Measurements from ENCODE around the gene DUSP2. TPM values are rescaled to one million over a fixed set of nuclear protein-coding genes. Genes with fewer than 3 reads are reported as not detected.

DUSP2 gene
- total and polyA plus RNA-seq, 9 of the 15 experiments (the other 6 are each of a cell fraction or from before 2014, with no cell fraction given), result 0.04 to 0.18 TPM; not detected in 7

- intact Hi-C loops (cut with micrococcal nuclease), result no loop called here
- Histone ChIP-seq H3K4me2 (ENCODE audit: insufficient read depth, low read length) (no peak overlapping the region), H2AFZ (ENCODE audit: low read depth, low read length) (no peak overlapping the region), H3K4me1 (replicated peaks in 1 of 2; ENCODE audit: control insufficient read depth in 2 of 2, insufficient read depth in 2 of 2, low read length in 2 of 2) (peaks cover 3 to 48% of the 10 kb centered on the region in 2 experiments; a peak in 4 of 5 replicates), H3K4me3 (no peak overlapping the region), H3K9ac (ENCODE audit: insufficient read depth in 1 of 2, low read depth in 2 of 2, low read length in 2 of 2) (no peak overlapping the region), H3K27me3 (ENCODE audit: control insufficient read depth in 2 of 2, insufficient read depth in 2 of 2, low read length in 2 of 2) (peaks cover 2 to 82% of the 10 kb centered on the region in 2 experiments; a peak in 3 of 5 replicates), H4K20me1 (replicated peaks; ENCODE audit: control insufficient read depth, insufficient read depth, low read length) (peaks cover 10% of the 10 kb centered on the region), H3K79me2 (ENCODE audit: control insufficient read depth, insufficient read depth, low read length) (no peaks in the 10 kb centered on the region), H3K36me3 (ENCODE audit: control insufficient read depth, insufficient read depth, low read length) (no peaks in the 10 kb centered on the region), H3K9me3 (replicated peaks; ENCODE audit: control insufficient read depth, insufficient read depth, low read depth, low read length) (no peaks in the 10 kb centered on the region), H3K27ac (ENCODE audit: extremely low read depth, low read depth, low read length) (no peak overlapping the region), H3K9me1 (ENCODE audit: control insufficient read depth, insufficient read depth, low read length) (no peaks in the 10 kb centered on the region)
- ChIA-PET POLR2A (no interaction called here), CTCF (ENCODE audit: low intra/inter-chr PET ratio) (interaction anchor here (2.2 kb wide), 1 partner anchor 92 kb away, joined by 12 read pairs; no protein-coding TSS in a partner anchor)
- 18% methylated on average over 21 of the region's 24 CpGs for WGBS (ENCODE audit: insufficient coverage, low coverage, missing lambda C conversion rate)
- BruUV-seq (replicated peaks), result no TSS peak
- TF ChIP-seq NCOR1 (IDR thresholded peaks at IDR 0.05) (no peak), ZNF224 (CRISPR knock-in tag; IDR thresholded peaks at IDR 0.05) (no peak), JUND (IDR thresholded peaks at IDR 0.05; ENCODE audit: borderline replicate concordance, low read depth, low read length) (no peak), JUND (tag; IDR thresholded peaks at IDR 0.05; ENCODE audit: borderline replicate concordance, low read depth, low read length) (no peak), MEIS2 (IDR thresholded peaks at IDR 0.05; ENCODE audit: partially characterized antibody) (no peak), CBX1 (IDR thresholded peaks at IDR 0.05; ENCODE audit: low read depth) (no peak), BRF1 (IDR thresholded peaks at IDR 0.05; ENCODE audit: borderline replicate concordance, extremely low read depth, insufficient read length) (no peak), VEZF1 (CRISPR knock-in tag; IDR thresholded peaks at IDR 0.05) (no peak), RFX7 (CRISPR knock-in tag; IDR thresholded peaks at IDR 0.05) (no peak), EHMT2 (IDR thresholded peaks at IDR 0.05) (no peak), XRCC5 (IDR thresholded peaks at IDR 0.05; ENCODE audit: low read depth, low read length) (no peak), ZNF584 (CRISPR knock-in tag; IDR thresholded peaks at IDR 0.05; ENCODE audit: low read depth) (no peak), MYBL2 (IDR thresholded peaks at IDR 0.05; ENCODE audit: low read depth) (no peak), MYBL2 (CRISPR knock-in tag; IDR thresholded peaks at IDR 0.05; ENCODE audit: borderline replicate concordance) (no peak), SETDB1 (IDR thresholded peaks at IDR 0.05; ENCODE audit: low read length) (no peak)
- FAIRE-seq, result no peak
- no peak for ATAC-seq
- no peak for DNase-seq (ENCODE audit: extremely low read depth in 1 of 4, low spot score in 3 of 4)
- in situ Hi-C loops (cut with MboI), result loop anchor here (5.0 kb wide), 1 partner anchor 93 kb away; no protein-coding TSS in a partner anchor
Measured at GRCh38 chr2:96114903-96115581, 30.2 kb downstream of the DUSP2 start.

Measured in K562 (cell line).